Testis (tissue), 3 donors: ENCODE measurements around the gene PRKCA. TPM values are rescaled to one million over a fixed set of nuclear protein-coding genes. Genes with fewer than 3 reads are reported as not detected.

ENCODE experiments used
- DNase-seq: peaks from one replicate; pipeline ENCODE4 v3.0.0-alpha.2; 2019
- H3K27ac ChIP-seq, 2 donors: fragments of 200-600 bp; sonication (generic); one replicate each; pipeline ENCODE4 v1.5.1; 2019
- H3K27me3 ChIP-seq: fragments of 200-600 bp; sonication (generic); one replicate; pipeline ENCODE4 v1.5.1; 2019
- H3K36me3 ChIP-seq: fragments of 200-600 bp; sonication (generic); one replicate; pipeline ENCODE4 v1.5.1; 2017; ENCODE audit warnings: low read depth; ENCODE audit errors: missing control alignments
- H3K4me1 ChIP-seq: fragments of 200-600 bp; sonication (generic); one replicate; pipeline ENCODE4 v1.5.1; 2019
- H3K4me3 ChIP-seq, 2 donors: fragments of 200-600 bp; sonication (generic); one replicate each; pipeline ENCODE4 v1.5.1; 2017 to 2019
- H3K9me3 ChIP-seq: fragments of 200-600 bp; sonication (generic); one replicate; pipeline ENCODE4 v1.5.1; 2017
- POLR2A ChIP-seq: fragments of 450-650 bp; IDR thresholded peaks from one replicate; pipeline ENCODE4 v1.6.1; 2017; ENCODE audit warnings: antibody characterized with exemption, mild to moderate bottlenecking, moderate library complexity
- WGBS, 2 donors: methylation state at CpG; one replicate each; pipeline ENCODE4 v1.1.5; 2018; 5-methylcytosine and 5-hydroxymethylcytosine counted together
- intact Hi-C: fragments of 100-400 bp; cut with DNase I; formaldehyde crosslinking; loops from one replicate; pipeline ENCODE4 v1.15.1; 2023; ENCODE audit warnings: low total_unique reads
- polyA plus RNA-seq: library from polyadenylated mRNA; stranded (reverse); fragments of 350-450 nt; fragmentation: Illumina TruSeq; extraction: RNeasy Lipid Tissue Mini Kit (QIAGEN cat#74804); gene quantifications from one replicate; pipeline ENCODE4 v1.2.3, GENCODE V29; 2014; ENCODE audit warnings: low read depth, low replicate concordance; ENCODE audit not compliant: insufficient read depth
- total RNA-seq, 2 donors: library from RNA; depleted of rRNA; stranded (reverse); fragments of >200 nt; gene quantifications; one replicate each; pipeline ENCODE4 v1.2.3, GENCODE V29; 2016
- TF ChIP-seq, protein P1 (sequence below), 3 experiments: fragments of 450-650 bp in 2 of 3; fragments of 200-600 bp in 1 of 3; sonication (generic) in 1 of 3; IDR thresholded peaks; one replicate each; pipeline ENCODE4 v1.5.1; 2016 to 2019; ENCODE audit warnings: antibody characterized with exemption in 3 of 3, mild to moderate bottlenecking in 2 of 3, moderate library complexity in 1 of 3

Gene PRKCA
- total and polyA plus RNA-seq, 3 donors from 2014 or later = 6.8 to 22.9 (median 15.4) TPM

DNA sequence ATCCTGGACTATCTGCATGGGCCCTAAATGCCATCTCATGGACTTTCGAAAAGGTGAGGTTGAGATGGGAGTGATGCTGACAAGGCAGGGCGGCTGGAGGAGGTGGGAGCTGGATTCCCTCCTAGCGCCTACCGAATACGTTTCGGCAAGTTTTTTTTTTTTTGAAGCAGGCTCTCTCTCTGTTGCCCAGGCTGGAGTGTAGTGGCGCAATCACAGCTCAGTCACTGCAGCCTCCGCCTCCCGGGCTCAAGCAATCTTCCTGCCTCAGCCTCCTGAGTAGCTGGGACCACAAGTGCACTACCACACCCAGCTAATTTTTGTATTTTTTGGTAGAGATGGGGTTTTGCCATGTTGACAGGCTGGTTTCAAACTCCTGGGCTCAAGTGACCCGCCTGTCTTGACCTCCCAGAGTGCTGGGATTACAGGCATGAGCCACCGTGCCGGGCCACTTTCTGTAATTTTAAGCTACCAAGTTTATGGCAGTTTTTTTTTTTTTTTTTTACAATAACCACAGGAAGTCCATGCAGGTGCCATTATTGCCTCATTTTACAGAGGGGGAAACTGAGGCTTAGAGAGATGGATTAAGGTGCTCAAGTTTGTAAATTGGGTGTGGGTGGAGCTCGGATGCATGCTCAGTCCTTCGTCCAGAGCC, 246.4 kb downstream of the PRKCA start:
- Histone ChIP-seq H3K4me1 (no peaks in the 10 kb centered on the region), H3K9me3 (no peaks in the 10 kb centered on the region), H3K36me3 (no peaks in the 10 kb centered on the region), H3K27ac (no peak overlapping the region), H3K4me3 (no peak overlapping the region), H3K27me3 (no peaks in the 10 kb centered on the region)
- TF ChIP-seq POLR2A = no peak
- TF ChIP-seq, protein P1, sequence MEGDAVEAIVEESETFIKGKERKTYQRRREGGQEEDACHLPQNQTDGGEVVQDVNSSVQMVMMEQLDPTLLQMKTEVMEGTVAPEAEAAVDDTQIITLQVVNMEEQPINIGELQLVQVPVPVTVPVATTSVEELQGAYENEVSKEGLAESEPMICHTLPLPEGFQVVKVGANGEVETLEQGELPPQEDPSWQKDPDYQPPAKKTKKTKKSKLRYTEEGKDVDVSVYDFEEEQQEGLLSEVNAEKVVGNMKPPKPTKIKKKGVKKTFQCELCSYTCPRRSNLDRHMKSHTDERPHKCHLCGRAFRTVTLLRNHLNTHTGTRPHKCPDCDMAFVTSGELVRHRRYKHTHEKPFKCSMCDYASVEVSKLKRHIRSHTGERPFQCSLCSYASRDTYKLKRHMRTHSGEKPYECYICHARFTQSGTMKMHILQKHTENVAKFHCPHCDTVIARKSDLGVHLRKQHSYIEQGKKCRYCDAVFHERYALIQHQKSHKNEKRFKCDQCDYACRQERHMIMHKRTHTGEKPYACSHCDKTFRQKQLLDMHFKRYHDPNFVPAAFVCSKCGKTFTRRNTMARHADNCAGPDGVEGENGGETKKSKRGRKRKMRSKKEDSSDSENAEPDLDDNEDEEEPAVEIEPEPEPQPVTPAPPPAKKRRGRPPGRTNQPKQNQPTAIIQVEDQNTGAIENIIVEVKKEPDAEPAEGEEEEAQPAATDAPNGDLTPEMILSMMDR (IDR thresholded peaks at IDR 0.05) = no peak
- WGBS, 2 donors = 93% methylated on average over 14 of the region's 14 CpGs
- no peak for DNase-seq
- intact Hi-C loops = no loop called here

DNA sequence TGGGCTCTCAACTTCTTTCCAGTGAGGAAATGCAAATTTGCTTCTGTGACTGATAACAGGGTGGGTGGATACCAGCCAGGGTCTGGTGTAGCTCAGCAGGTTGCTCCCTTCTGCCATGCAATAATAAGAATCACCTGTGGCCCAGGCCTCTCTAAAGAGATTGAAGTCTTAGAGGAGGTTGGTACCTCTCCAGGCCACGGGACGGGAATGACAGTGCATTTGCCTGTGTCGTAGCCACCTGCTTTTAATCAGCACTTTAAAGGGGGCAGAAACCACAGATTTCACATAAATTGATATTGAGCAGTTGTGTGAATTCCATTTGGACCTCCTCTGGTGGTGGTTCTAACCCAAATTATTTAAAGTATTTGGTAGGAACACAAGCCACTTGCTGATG, 246.9 kb downstream of the PRKCA start:
- 70 to 87% methylated on average over 3 of the region's 3 CpGs for WGBS, 2 donors
- H3K4me1 ChIP-seq = no peaks in the 10 kb centered on the region
- H3K4me3 ChIP-seq = no peak overlapping the region
- H3K27ac ChIP-seq = no peak overlapping the region
- TF ChIP-seq, protein P1 (IDR thresholded peaks at IDR 0.05) = no peak
- no peak for TF ChIP-seq POLR2A
- intact Hi-C loops = no loop called here
- no peaks in the 10 kb centered on the region for H3K9me3 ChIP-seq
- no peaks in the 10 kb centered on the region for H3K36me3 ChIP-seq
- no peaks in the 10 kb centered on the region for H3K27me3 ChIP-seq
- DNase-seq = no peak

DNA sequence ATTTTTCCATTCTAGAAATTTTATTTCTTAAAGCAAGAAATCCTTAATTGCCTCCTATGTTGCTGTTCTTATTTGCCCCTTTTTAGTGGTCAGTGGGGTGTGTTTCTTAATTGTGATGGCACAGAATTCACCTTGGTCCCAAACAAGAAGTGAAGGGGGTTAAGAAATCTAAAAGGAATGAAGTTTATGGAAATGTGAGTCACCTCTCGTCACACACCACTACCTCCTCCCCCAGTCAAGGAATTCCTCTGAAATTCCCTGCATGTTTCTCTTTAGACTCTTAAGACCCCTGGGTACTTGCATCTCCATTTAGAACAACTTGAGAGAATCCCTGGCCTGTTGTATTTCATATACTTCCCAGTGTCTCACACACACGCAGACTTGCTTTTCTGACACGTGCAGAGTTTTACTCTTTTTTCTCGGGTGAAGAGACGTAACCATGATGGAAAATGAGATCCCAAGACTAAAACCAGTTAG, 247.4 kb downstream of the PRKCA start:
- Histone ChIP-seq H3K36me3 (no peaks in the 10 kb centered on the region), H3K27ac (no peak overlapping the region), H3K4me3 (no peak overlapping the region), H3K9me3 (no peaks in the 10 kb centered on the region), H3K4me1 (no peaks in the 10 kb centered on the region), H3K27me3 (no peaks in the 10 kb centered on the region)
- DNase-seq = no peak
- 63 to 66% methylated on average over 5 of the region's 5 CpGs for WGBS, 2 donors
- intact Hi-C loops = no loop called here
- no peak for TF ChIP-seq POLR2A
- TF ChIP-seq, protein P1 (IDR thresholded peaks at IDR 0.05) = no peak

DNA sequence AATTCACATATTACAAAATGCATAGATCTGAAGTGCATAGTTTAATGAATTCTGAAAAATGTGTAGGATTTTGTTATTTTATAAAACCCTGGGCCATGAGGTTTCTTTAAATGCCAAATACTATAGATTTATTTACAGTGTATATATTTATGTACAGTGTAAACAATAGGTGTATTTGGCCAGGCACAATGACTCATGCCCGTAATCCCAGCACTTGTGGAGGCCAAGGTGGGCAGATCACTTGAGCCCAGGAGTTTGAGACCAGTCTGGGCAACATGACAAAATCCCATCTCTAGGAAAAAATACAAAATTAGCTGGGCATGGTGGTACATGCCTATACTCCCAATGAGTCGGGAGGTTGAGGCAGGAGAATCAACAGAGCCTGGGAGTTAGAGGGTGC, 249.4 kb downstream of the PRKCA start:
- Histone ChIP-seq H3K4me1 (no peaks in the 10 kb centered on the region), H3K27ac (no peak overlapping the region), H3K4me3 (no peak overlapping the region), H3K9me3 (no peaks in the 10 kb centered on the region), H3K27me3 (no peaks in the 10 kb centered on the region), H3K36me3 (no peaks in the 10 kb centered on the region)
- no peak for DNase-seq
- no peak for TF ChIP-seq POLR2A
- TF ChIP-seq, protein P1 (IDR thresholded peaks at IDR 0.05) = no peak
- intact Hi-C loops = no loop called here
- 100% methylated on average over 2 of the region's 2 CpGs for WGBS, 2 donors

DNA sequence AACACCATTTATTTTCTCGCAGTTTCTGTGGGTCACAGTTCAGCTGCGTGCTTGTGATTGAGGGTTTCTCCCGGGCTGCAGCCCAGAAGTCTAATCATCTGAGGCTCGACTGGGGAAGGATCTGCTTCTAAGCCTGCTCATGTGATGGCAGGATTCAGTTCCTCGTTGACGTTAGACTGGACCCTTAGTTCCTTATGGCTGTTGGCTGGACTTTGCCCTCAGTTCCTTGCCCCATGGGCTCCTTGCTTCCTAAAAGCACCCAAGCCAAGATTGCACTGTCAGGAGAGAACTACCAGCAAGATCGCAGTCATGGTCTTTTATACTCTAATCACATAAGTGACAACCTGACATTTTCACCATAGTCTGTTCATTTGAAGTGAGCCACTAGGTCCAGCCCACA, 250.0 kb downstream of the PRKCA start:
- intact Hi-C loops = no loop called here

More for the DNA sequence above, 250.0 kb downstream of the PRKCA start:
- H3K4me1 ChIP-seq = no peaks in the 10 kb centered on the region
- 88 to 92% methylated on average over 7 of the region's 7 CpGs for WGBS, 2 donors
- H3K4me3 ChIP-seq = no peak overlapping the region
- no peak for TF ChIP-seq POLR2A
- TF ChIP-seq, protein P1 (IDR thresholded peaks at IDR 0.05) = no peak
- H3K9me3 ChIP-seq = no peaks in the 10 kb centered on the region
- H3K27me3 ChIP-seq = no peaks in the 10 kb centered on the region
- no peak overlapping the region for H3K27ac ChIP-seq
- no peaks in the 10 kb centered on the region for H3K36me3 ChIP-seq
- no peak for DNase-seq
